Measurements from ENCODE around the gene PHLDB3.
"Not testable (repeated sequence)": the region's sequence is repeated elsewhere in the genome, so short reads cannot be mapped to it uniquely, and the experiment has no call there.

Gene PHLDB3

DNA sequence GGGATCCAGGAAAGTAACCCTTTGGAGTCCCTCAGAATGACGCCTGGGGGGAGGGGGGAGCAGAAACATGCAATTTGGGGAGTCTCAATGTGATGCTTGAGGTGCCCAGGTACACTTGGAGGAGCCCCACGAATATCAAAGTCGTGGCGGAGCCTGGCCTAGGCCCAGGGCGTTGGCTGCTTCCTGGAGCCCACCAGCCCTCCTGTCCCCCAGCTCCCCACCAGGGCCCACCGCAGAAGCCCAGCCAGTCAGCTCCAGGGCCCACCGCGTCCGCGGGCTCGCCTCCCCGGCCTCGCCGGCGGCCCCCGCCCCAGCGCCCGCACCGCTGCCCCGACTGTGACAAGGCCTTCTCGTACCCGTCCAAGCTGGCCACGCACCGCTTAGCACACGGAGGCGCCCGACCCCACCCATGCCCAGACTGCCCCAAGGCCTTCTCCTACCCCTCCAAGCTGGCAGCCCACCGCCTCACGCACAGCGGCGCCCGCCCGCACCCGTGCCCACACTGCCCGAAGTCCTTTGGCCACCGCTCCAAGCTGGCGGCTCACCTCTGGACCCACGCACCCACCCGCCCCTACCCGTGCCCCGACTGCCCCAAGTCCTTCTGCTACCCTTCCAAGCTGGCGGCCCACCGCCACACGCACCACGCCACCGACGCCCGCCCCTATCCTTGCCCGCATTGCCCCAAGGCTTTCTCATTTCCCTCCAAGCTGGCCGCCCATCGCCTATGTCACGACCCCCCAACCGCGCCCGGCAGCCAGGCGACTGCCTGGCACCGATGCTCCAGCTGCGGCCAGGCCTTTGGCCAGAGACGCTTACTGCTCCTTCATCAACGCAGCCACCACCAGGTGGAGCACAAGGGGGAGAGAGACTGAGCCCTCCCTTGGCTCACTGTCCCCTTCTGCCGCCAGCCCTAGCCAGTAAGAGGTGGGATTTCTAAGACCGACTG is 30.5 kb upstream of the PHLDB3 start:
- Mint-ChIP-seq H3K27me3 (no peaks in the 10 kb centered on the region), H3K9me3 (ENCODE audit: low read depth) (peaks cover 4% of the 10 kb centered on the region), H3K36me3 (peaks cover 14% of the 10 kb centered on the region), H3K27ac (peak overlapping the region; percentile 78), H3K4me1 (ENCODE audit: low read depth) (peaks cover 17% of the 10 kb centered on the region), H3K4me3 (peak overlapping the region; percentile 30)

DNA sequence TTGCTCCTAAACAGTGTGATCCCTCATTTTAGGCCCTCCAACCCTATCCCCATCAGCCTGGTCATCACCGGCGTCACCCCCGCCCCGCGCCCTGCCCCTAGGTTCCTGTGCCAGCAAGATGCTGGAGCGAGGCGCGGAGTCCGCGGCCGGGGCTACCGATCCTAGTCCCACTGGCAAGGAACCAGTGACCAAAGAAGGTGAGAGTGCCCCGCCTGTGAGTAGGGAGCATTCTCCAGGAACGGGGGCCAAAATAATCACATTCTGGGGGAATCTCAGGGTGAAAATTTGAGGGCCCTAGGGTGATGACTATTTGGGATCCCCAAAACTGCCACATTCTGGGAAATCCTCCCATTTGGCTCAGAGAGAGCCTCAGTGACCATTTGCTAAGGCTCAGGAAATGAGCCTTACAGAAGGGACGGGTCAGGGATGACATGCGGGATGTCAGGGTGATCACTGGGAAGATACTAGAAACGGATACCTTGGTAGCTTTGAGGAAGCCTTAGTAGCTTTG is 29.8 kb upstream of the PHLDB3 start:
- no peaks in the 10 kb centered on the region for H3K27me3 Mint-ChIP-seq
- H3K36me3 Mint-ChIP-seq = peaks cover 11% of the 10 kb centered on the region
- peak overlapping the region; percentile 93 for H3K4me3 Mint-ChIP-seq
- H3K9me3 Mint-ChIP-seq (ENCODE audit: low read depth) = peaks cover 4% of the 10 kb centered on the region
- H3K4me1 Mint-ChIP-seq (ENCODE audit: low read depth) = peaks cover 17% of the 10 kb centered on the region
- peak overlapping the region; percentile 96 for H3K27ac Mint-ChIP-seq

GRCh38 chr19:43533546-43534304 is 29.2 kb upstream of the PHLDB3 start:
- H3K9me3 Mint-ChIP-seq (ENCODE audit: low read depth) = peaks cover 4% of the 10 kb centered on the region
- H3K36me3 Mint-ChIP-seq = peaks cover 6% of the 10 kb centered on the region
- H3K4me3 Mint-ChIP-seq = peak overlapping the region; percentile 93
- peaks cover 17% of the 10 kb centered on the region for H3K4me1 Mint-ChIP-seq (ENCODE audit: low read depth)
- H3K27ac Mint-ChIP-seq = peak overlapping the region; percentile 96
- no peaks in the 10 kb centered on the region for H3K27me3 Mint-ChIP-seq

DNA sequence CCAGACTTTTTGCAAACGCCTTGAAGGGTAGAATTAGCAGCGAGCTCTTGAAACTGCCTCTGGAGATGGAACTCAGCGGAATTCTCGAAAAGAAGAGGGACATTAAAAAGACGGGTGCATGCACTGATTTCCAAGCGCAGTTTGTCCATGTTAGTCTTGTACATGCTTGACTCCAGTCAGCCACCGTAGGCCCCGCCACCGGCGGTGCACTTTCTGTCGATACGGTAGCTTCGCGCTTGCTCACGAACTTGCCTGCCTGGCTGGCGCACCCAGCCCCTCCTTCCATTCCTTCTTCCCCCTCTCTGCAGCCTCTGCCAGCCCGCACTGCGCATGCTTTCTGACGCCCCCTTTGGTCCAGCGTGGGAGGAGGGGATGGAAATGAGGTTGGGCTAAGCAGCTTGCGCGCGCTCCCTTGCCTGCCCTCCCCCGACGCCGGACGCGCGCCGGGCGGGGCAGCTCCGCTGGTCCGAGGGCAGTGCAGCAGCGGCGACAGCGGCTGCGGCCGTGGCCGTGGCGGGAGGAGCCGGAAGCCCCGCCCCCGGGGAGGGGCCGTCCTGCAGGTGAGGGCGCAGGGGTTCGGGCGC is 28.5 kb upstream of the PHLDB3 start, which contains the start of gene ZNF575:
Gene ZNF575 (plus strand): TSS at position 227 of the 584 bp plus-strand sequence. CDS start 1,235 bp downstream, outside the sequence.
- Mint-ChIP-seq H3K27ac (peak within 1 kb of the TSS; percentile 96), H3K4me1 (ENCODE audit: low read depth) (peaks cover 20% of the 10 kb centered on the region), H3K36me3 (no peaks in the 10 kb centered on the region), H3K4me3 (peak within 1 kb of the TSS; percentile 93), H3K27me3 (no peaks in the 10 kb centered on the region), H3K9me3 (ENCODE audit: low read depth) (no peaks in the 10 kb centered on the region)

DNA sequence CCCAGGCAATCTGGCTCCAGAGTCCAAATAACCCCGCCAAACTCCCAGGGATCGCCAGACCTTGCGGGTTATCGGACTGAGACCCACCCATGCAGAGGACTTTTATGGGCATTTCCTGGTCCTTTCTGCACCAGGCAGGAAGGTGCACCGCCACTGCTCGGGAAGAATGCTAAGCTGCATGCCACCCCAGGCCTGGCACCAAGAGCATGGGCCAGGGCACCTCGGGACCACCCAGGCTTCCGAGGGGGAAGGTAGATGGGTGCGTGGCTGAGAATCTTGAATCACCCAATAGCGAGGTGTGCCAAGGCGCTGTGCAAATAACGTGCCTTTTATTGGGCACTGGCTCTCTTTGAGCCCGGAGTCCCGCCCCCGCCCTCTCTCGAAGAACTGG is 28.0 kb upstream of the PHLDB3 start:
- Mint-ChIP-seq H3K4me1 (ENCODE audit: low read depth) (peaks cover 22% of the 10 kb centered on the region), H3K27me3 (no peaks in the 10 kb centered on the region), H3K9me3 (ENCODE audit: low read depth) (no peaks in the 10 kb centered on the region), H3K4me3 (peak overlapping the region; percentile 87), H3K36me3 (no peaks in the 10 kb centered on the region), H3K27ac (peak overlapping the region; percentile 88)

DNA sequence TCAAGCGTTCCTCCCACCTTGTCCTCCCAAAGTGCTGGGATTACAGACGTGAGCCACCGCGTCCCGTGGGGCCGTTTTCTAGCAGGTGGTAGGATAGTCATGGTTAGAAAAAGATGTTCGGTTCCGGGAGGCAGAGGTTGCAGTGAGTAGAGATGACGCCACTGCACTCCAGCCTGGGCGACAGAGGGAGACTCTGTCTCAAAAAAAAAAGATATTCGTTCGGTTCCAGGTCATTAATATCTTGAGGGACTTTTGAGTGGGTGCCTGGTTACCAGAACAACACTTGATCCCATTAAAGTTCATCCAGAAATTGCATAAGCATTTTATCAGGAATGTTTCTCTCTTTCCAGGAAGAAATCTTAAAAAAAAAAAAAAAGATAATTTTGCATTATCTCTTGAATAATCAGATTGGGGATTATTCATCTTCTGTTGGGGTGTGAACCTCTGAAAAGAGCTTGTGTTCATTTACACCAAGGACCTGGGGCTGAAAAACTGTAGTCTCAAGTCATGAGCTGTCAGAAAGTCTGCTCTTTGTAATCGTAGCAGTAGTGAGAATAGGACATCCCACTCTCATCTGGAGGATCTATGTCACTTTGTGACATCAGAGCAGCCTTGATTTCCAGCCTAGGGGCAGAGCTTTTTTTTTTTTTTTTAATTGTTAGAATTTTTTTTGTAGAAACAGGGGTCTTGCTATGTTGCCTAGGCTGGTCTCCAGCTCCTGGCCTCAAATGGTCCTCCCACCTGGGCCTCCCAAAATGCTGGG is 23.5 kb upstream of the PHLDB3 start:
- Mint-ChIP-seq H3K36me3 (no peaks in the 10 kb centered on the region), H3K4me3 (peak overlapping the region; percentile 51), H3K27ac (no peak overlapping the region), H3K9me3 (ENCODE audit: low read depth) (no peaks in the 10 kb centered on the region), H3K27me3 (no peaks in the 10 kb centered on the region), H3K4me1 (ENCODE audit: low read depth) (peaks cover 31% of the 10 kb centered on the region)

- Mint-ChIP-seq H3K27ac (peak within 1 kb of the TSS; percentile 97), H3K27me3 (no peaks in the 10 kb centered on the region), H3K4me3 (peak within 1 kb of the TSS; percentile 82), H3K4me1 (ENCODE audit: low read depth) (peaks cover 26% of the 10 kb centered on the region), H3K36me3 (no peaks in the 10 kb centered on the region), H3K9me3 (ENCODE audit: low read depth) (no peaks in the 10 kb centered on the region)
These were observed 22.6 kb upstream of the PHLDB3 start, which contains the start of gene ETHE1 for GRCh38 chr19:43526884-43527859. Gene ETHE1 (minus strand): TSS chr19:43527201. CDS start chr19:43527177, 24 bp downstream.

DNA sequence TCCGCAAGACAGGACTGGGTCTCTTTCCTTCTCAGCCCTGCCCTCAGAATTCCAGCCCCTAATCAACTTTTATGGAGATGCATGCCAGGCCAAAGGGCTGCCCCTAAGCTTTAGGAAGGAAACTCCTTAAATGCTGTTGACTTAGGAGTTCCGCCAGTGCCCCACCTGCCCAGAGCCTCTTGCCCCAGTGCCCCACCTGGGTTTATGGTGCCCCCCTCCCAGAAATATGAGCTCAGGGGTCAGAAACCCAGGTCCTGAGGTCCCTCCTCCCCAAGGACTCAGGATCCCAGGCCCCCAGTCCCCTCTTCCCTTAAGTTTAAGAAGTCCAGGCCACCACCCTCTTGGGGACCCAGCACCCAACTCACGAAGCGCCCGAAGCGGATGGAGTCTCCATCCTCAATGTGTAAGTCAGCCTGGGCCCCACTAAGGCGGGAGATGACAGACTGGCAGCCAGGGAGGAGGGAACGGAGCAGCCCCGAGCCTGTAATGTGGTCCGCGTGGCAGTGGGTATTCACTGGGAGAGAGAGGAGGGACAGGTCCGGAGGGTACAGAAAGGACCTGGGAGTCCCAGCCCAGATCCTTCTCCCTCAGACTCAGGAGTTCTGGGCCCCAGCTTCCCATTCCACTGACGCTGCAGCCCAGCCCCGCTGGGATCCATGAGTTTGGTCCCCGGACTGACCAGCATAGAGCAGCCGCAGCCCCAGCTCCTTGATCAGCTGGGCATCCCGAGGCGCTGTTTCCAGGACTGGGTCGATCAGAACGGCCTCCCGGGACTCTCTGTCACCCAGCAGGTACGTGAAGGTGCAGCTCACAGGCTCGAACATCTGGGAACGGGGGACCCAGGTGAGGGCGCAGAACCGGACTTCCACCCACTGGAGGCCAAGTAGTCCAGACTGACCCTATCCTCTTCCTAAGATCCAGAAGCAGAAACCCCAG is 21.6 kb upstream of the PHLDB3 start:
- Mint-ChIP-seq H3K4me3 (peak overlapping the region; percentile 82), H3K36me3 (no peaks in the 10 kb centered on the region), H3K27ac (peak overlapping the region; percentile 97), H3K4me1 (ENCODE audit: low read depth) (peaks cover 26% of the 10 kb centered on the region), H3K9me3 (ENCODE audit: low read depth) (no peaks in the 10 kb centered on the region), H3K27me3 (no peaks in the 10 kb centered on the region)

GRCh38 chr19:43524922-43525835 is 20.6 kb upstream of the PHLDB3 start:
- no peaks in the 10 kb centered on the region for H3K27me3 Mint-ChIP-seq
- H3K9me3 Mint-ChIP-seq (ENCODE audit: low read depth) = no peaks in the 10 kb centered on the region
- H3K4me1 Mint-ChIP-seq (ENCODE audit: low read depth) = peaks cover 26% of the 10 kb centered on the region
- H3K27ac Mint-ChIP-seq = peak overlapping the region; percentile 97
- peak overlapping the region; percentile 82 for H3K4me3 Mint-ChIP-seq
- H3K36me3 Mint-ChIP-seq = no peaks in the 10 kb centered on the region

- not testable (repeated sequence) for H3K36me3 Mint-ChIP-seq; H3K27ac Mint-ChIP-seq; H3K4me3 Mint-ChIP-seq; H3K9me3 Mint-ChIP-seq (ENCODE audit: low read depth); H3K27me3 Mint-ChIP-seq
- H3K4me1 Mint-ChIP-seq (ENCODE audit: low read depth) = peaks cover 32% of the 10 kb centered on the region
These were observed 19.1 kb upstream of the PHLDB3 start for GRCh38 chr19:43523696-43524095.

DNA sequence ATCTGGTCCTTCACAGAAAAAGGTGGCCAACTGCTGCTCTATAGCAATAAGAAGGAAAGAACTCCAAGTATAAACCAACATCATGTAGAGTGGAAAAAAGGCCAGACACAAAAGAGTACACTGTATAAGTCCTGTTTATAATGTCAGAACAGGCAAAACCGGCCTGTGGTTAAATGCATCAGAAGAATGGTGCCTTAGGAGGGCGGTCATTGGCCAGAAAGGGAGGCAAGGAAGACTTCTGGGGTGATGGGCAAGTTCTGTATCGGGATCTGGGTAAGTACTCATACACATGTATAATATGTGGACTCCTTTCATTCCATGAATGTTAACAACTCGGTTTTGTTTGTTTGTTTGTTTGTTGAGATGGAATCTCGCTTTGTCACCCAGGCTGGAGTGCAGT is 18.4 kb upstream of the PHLDB3 start:
- Mint-ChIP-seq H3K27me3 (no peaks in the 10 kb centered on the region), H3K4me1 (ENCODE audit: low read depth) (peaks cover 31% of the 10 kb centered on the region), H3K4me3 (no peak overlapping the region), H3K9me3 (ENCODE audit: low read depth) (no peaks in the 10 kb centered on the region), H3K36me3 (peaks cover 4% of the 10 kb centered on the region), H3K27ac (peak overlapping the region; percentile 85)

Data from activated naive CD8-positive, alpha-beta T cell (primary cell).